K562 (cell line): Measurements from ENCODE around the gene MRPL44. TPM values are rescaled to one million over a fixed set of nuclear protein-coding genes. Genes with fewer than 3 reads are reported as not detected.
"Not testable (repeated sequence)": the region's sequence is repeated elsewhere in the genome, so short reads cannot be mapped to it uniquely, and the experiment has no call there.

Experiments used
- ATAC-seq: fragments of 200-7000 bp; cut with Tn5 transposase; 3 replicates; pipeline ENCODE4 v1.9.1; 2020; ENCODE audit warnings: moderate library complexity
- BruUV-seq: library from RNA; stranded (reverse); fragments of 400-500 nt; replicated peaks from 2 replicates; lab custom pipeline; 2021; lab: Mats Ljungman, UMichigan
- CTCF ChIA-PET: fragments of 300-600 bp; formaldehyde crosslinking; extraction: SDS; loops from one replicate; lab custom pipeline; 2021; ENCODE audit warnings: low intra/inter-chr PET ratio; lab: Yijun Ruan, JAX
- POLR2A ChIA-PET: fragments of 300-600, 350-650 bp; sonication (Branson Sonifier 250); formaldehyde crosslinking; extraction: SDS; loops from one replicate; lab custom pipeline; 2021; ENCODE audit warnings: antibody characterized with exemption, inconsistent platforms; lab: Yijun Ruan, JAX
- DNase-seq, 4 experiments: peaks; one replicate each; pipeline versions ENCODE4 v3.0.0 to v3.0.0-alpha.2; 2011 to 2018; ENCODE audit warnings: low spot score in 3 of 4, mixed read lengths in 3 of 4; ENCODE audit errors: extremely low read depth in 1 of 4
- FAIRE-seq: peaks from 2 replicates; lab custom pipeline; 2011; peaks lifted over from hg19 to GRCh38; lab: Jason Lieb, UNC
- H2AFZ ChIP-seq: 2 replicates; pipeline ENCODE4 v1.6.0; 2011; ENCODE audit warnings: low read depth, low read length, control low read depth, inconsistent platforms
- H3K27ac ChIP-seq: fragments of 200-600 bp; 3 replicates; pipeline ENCODE4 v1.8.0; 2011; ENCODE audit warnings: low read depth, mild to moderate bottlenecking, control low read depth, inconsistent platforms, low read length, moderate library complexity, mixed read lengths; ENCODE audit errors: extremely low read depth
- H3K27me3 ChIP-seq, 2 experiments: fragments of 300-600 bp in 1 of 2; 2 replicates in 1 of 2; 3 replicates in 1 of 2; pipeline versions ENCODE4 v1.6.0 to v1.8.0; 2011; ENCODE audit warnings: inconsistent platforms in 2 of 2, low read length in 2 of 2, mild to moderate bottlenecking in 1 of 2, mixed read lengths in 1 of 2, moderate library complexity in 1 of 2; ENCODE audit not compliant: control insufficient read depth in 2 of 2, insufficient read depth in 2 of 2
- H3K36me3 ChIP-seq: fragments of 300-600 bp; 3 replicates; pipeline ENCODE4 v1.8.0; 2011; ENCODE audit warnings: mild to moderate bottlenecking, low read length, inconsistent platforms; ENCODE audit not compliant: control insufficient read depth, insufficient read depth
- H3K4me1 ChIP-seq, 2 experiments: fragments of 200-600 bp in 1 of 2; replicated peaks in 1 of 2; 2 replicates in 1 of 2; 3 replicates in 1 of 2; pipeline versions ENCODE4 v1.5.1 to v1.8.0; 2011; ENCODE audit warnings: inconsistent platforms in 2 of 2, low read length in 2 of 2, mild to moderate bottlenecking in 1 of 2, mixed read lengths in 1 of 2, moderate library complexity in 1 of 2; ENCODE audit not compliant: control insufficient read depth in 2 of 2, insufficient read depth in 2 of 2
- H3K4me2 ChIP-seq: 2 replicates; pipeline ENCODE4 v1.6.1; 2011; ENCODE audit warnings: low read length, control low read depth, inconsistent platforms, mixed read lengths; ENCODE audit not compliant: insufficient read depth
- H3K4me3 ChIP-seq: fragments of 200-600 bp; sonication (generic), shearing (Covaris generic); 2 replicates; pipeline ENCODE4 v1.5.1; 2016; ENCODE audit warnings: control low read depth, inconsistent platforms
- H3K79me2 ChIP-seq: fragments of 200-600 bp; 3 replicates; pipeline ENCODE4 v1.8.0; 2011; ENCODE audit warnings: low read length, inconsistent platforms; ENCODE audit not compliant: control insufficient read depth, insufficient read depth
- H3K9ac ChIP-seq, 2 experiments: 2 replicates each; pipeline versions ENCODE4 v1.6.0 to v1.6.1; 2011; ENCODE audit warnings: low read depth in 2 of 2, low read length in 2 of 2, control low read depth in 1 of 2, inconsistent platforms in 1 of 2, mild to moderate bottlenecking in 1 of 2, mixed read lengths in 1 of 2; ENCODE audit not compliant: insufficient read depth in 1 of 2
- H3K9me1 ChIP-seq: one replicate; pipeline ENCODE4 v1.6.0; 2011; ENCODE audit warnings: inconsistent platforms, mild to moderate bottlenecking, low read length, moderate library complexity; ENCODE audit not compliant: control insufficient read depth, insufficient read depth
- H3K9me3 ChIP-seq: replicated peaks from 2 replicates; pipeline ENCODE4 v1.5.1; 2011; ENCODE audit warnings: low read depth, low read length, inconsistent platforms; ENCODE audit not compliant: control insufficient read depth, insufficient read depth
- H4K20me1 ChIP-seq: replicated peaks from 2 replicates; pipeline ENCODE4 v1.6.1; 2011; ENCODE audit warnings: low read length, inconsistent platforms, mixed read lengths; ENCODE audit not compliant: control insufficient read depth, insufficient read depth
- CAMTA2 ChIP-seq: fragments of 250-450 bp; sonication (Bioruptor Pico); conservative IDR thresholded peaks from 2 replicates; pipeline ENCODE4 v1.5.1; 2022
- CC2D1A ChIP-seq: fragments of 450-650 bp; IDR thresholded peaks from 2 replicates; pipeline ENCODE4 v1.6.1; 2017; ENCODE audit warnings: mild to moderate bottlenecking
- KHSRP ChIP-seq: fragments of 450-650 bp; IDR thresholded peaks from 2 replicates; pipeline ENCODE4 v1.6.1; 2017
- TRIM24 ChIP-seq, 2 experiments: fragments of 450-650 bp; IDR thresholded peaks; 2 replicates each; pipeline ENCODE4 v1.6.1; 2016
- WGBS: fragments of 100-300 bp; shearing (Covaris generic); methylation state at CpG from one replicate; pipeline ENCODE4 v1.1.6; 2016; ENCODE audit warnings: low coverage, mixed read lengths; ENCODE audit not compliant: insufficient coverage; ENCODE audit errors: missing lambda C conversion rate; 5-methylcytosine and 5-hydroxymethylcytosine counted together
- in situ Hi-C: fragments of 300-500 bp; cut with MboI; formaldehyde crosslinking; loops from 4 replicates; pipeline ENCODE4 v1.15.0; 2018; ENCODE audit warnings: inconsistent platforms, mixed read lengths
- intact Hi-C: fragments of 100-400 bp; cut with micrococcal nuclease; formaldehyde crosslinking; loops from 2 replicates; pipeline ENCODE4 v1.14.2; 2022
- polyA plus RNA-seq, 8 experiments: library from polyadenylated mRNA; depleted of rRNA in 4 of 8; stranded (reverse) in 5 of 8; unstranded in 3 of 8; fragments of >200 nt; fragmentation: Nextera tagmentation in 2 of 8; fragmentation: Illumina TruSeq in 1 of 8; extraction: Ambion mirVana in 2 of 8; extraction: Trizol in 1 of 8; gene quantifications; 2 replicates each; pipeline versions ENCODE4 v1.2.1 to v1.2.3, GENCODE V29; 2011 to 2014; ENCODE audit warnings: inconsistent platforms in 1 of 8, missing spikeins in 1 of 8
- total RNA-seq, 7 experiments: library from RNA; depleted of rRNA in 6 of 7; stranded (reverse); fragments of >200 nt in 6 of 7; fragmentation: Illumina TruSeq in 2 of 7; extraction: Trizol in 2 of 7; gene quantifications; 2 replicates each; pipeline versions ENCODE4 v1.2.1 to v1.2.3, GENCODE V29; 2011 to 2021; ENCODE audit warnings: low replicate concordance in 1 of 7
- TF ChIP-seq, protein P1 (sequence below): fragments of 200-800 bp; sonication (Bioruptor generic); IDR thresholded peaks from 2 replicates; pipeline ENCODE4 v1.6.1; 2017; ENCODE audit warnings: missing genetic modification characterization, missing compliant biosample characterization

Gene MRPL44
- total and polyA plus RNA-seq, 9 of the 15 experiments (the other 6 are each of a cell fraction or from before 2014, with no cell fraction given): 10.4 to 26.0 (median 20.2) TPM

DNA sequence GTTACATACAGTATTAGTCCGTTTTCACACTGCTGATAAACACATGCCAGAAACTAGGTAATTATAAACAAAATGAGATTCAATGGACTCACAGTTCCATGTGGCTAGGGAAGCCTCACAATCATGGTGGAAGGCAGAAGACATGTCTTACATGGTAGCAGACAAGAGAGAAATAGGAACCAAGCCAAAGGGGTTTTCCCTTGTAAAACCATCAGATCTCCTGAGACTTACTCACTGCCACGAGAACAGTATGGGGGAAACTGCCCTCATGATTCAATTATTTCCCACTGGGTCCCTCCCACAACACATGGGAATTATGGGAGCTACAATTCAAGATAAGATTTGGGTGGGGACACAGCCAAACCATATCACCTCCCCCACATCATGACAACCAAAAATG is 17.8 kb upstream of the MRPL44 start:
- H3K9me3 ChIP-seq, H3K4me3 ChIP-seq, intact Hi-C loops, H2AFZ ChIP-seq, in situ Hi-C loops, H3K27me3 ChIP-seq, POLR2A ChIA-PET, DNase-seq, BruUV-seq, FAIRE-seq, H3K9me1 ChIP-seq, H3K4me2 ChIP-seq, H3K9ac ChIP-seq, H3K36me3 ChIP-seq, H3K27ac ChIP-seq, CTCF ChIA-PET, H3K4me1 ChIP-seq, H4K20me1 ChIP-seq, ATAC-seq: not testable (repeated sequence)
- TF ChIP-seq CC2D1A: 0 out of 2 replicates have a peak, but pooled peaks have one; percentile 30
- TF ChIP-seq TRIM24 (IDR thresholded peaks at IDR 0.05): peak in 1 of 2 experiments; percentile 40; a peak in 1 of 4 replicates
- peaks cover 32% of the 10 kb centered on the region for H3K79me2 ChIP-seq
- WGBS: 46% methylated on average over 2 of the region's 2 CpGs

DNA sequence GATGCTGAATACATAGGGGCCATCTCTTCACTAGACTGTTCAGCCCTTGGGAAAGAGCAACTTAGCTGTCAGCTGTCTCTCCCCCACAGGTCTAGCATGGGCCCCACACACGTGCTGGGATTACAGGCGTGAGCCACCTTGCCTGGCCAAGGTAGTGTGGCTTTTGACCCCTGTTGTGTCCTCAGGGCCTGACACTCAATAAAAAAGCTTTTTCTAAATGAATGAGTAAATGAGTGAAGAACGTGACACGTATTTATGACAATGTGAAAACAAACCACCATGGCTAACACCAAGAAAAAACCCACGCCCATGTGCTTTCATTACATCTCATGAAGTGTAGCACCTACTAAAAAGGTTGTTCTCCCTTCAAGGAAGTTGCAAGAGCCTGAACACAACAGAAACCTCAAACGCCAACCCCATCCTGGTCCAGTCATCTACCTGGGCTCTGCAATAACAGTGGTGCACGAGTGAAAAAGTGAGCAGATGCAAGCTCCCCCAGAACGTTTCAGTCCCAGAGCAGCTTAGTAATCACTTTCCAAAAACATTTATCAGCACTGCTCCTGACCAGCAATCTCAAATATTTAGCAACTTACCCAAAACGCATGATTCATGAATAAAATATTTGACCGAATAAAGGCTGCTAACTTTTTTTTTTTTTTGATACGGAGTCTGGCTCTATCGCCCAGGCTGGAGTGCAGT is 15.5 kb upstream of the MRPL44 start:
- Histone ChIP-seq H3K9me1 (no peaks in the 10 kb centered on the region), H2AFZ (no peak overlapping the region), H3K36me3 (no peaks in the 10 kb centered on the region; the same call in 2 of the 3 replicates), H3K79me2 (peaks cover 39% of the 10 kb centered on the region), H3K27ac (no peak overlapping the region), H3K4me3 (no peak overlapping the region), H3K27me3 (no peaks in the 10 kb centered on the region), H4K20me1 (no peaks in the 10 kb centered on the region), H3K4me2 (no peak overlapping the region), H3K4me1 (peaks cover 12 to 15% of the 10 kb centered on the region in 2 experiments), H3K9me3 (peaks cover 2% of the 10 kb centered on the region; the same call in 1 of the 2 replicates), H3K9ac (no peak overlapping the region)
- FAIRE-seq (no peak), DNase-seq (no peak), ATAC-seq (no peak)
- ChIA-PET CTCF (no interaction called here), POLR2A (interaction anchor here (0.7 to 1.1 kb wide), 2 partner anchors 12 to 301 kb away, joined by 3 to 5 read pairs; no protein-coding TSS in a partner anchor)
- no TSS peak for BruUV-seq
- intact Hi-C loops: no loop called here
- TF ChIP-seq KHSRP: no peak
- TF ChIP-seq, protein P1, sequence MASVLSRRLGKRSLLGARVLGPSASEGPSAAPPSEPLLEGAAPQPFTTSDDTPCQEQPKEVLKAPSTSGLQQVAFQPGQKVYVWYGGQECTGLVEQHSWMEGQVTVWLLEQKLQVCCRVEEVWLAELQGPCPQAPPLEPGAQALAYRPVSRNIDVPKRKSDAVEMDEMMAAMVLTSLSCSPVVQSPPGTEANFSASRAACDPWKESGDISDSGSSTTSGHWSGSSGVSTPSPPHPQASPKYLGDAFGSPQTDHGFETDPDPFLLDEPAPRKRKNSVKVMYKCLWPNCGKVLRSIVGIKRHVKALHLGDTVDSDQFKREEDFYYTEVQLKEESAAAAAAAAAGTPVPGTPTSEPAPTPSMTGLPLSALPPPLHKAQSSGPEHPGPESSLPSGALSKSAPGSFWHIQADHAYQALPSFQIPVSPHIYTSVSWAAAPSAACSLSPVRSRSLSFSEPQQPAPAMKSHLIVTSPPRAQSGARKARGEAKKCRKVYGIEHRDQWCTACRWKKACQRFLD (CRISPR knock-in tag): no peak
- TF ChIP-seq CAMTA2 (CRISPR knock-in tag): no peak
- 64% methylated on average over 10 of the region's 12 CpGs for WGBS
- in situ Hi-C loops: no loop called here
